ENCODE data around the gene FKBP14. TPM values are rescaled to one million over a fixed set of nuclear protein-coding genes. Genes with fewer than 3 reads are reported as not detected.

The FKBP14 gene
- total and polyA plus RNA-seq, 7 donors = 0.97 to 5.0 (median 4.1) TPM

DNA sequence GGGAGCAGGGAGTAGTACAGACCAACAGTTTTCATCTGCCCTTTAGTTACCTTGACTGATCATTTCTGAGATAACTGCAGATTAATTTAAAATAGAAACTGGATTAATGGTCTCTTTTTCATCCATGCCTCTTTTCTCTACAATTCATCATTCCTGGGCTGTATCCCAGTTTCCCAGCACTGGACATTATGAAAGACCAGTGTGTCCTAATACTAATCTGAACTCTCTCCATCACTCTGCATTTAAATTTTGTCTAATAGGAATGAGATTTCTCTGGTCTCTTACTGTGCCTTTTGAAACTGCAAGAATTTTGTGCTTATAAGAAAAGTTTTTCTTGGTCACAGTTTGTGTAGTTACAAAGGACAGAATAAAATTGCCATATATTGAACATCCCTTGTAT is 14.4 kb upstream of the FKBP14 start:
- no peaks in the 10 kb centered on the region for H3K27me3 ChIP-seq (ENCODE audit: insufficient read depth in 3 of 3, low read length in 2 of 3)
- intact Hi-C loops (cut with DNase I) = no loop called here
- no peak overlapping the region for H3K4me3 ChIP-seq
- H3K27ac ChIP-seq = no peak overlapping the region
- ATAC-seq = peak in 2 of 4 donors; percentile 37 to 43
- DNase-seq = no peak
- H3K9me3 ChIP-seq = no peaks in the 10 kb centered on the region
- TF ChIP-seq, protein P1, sequence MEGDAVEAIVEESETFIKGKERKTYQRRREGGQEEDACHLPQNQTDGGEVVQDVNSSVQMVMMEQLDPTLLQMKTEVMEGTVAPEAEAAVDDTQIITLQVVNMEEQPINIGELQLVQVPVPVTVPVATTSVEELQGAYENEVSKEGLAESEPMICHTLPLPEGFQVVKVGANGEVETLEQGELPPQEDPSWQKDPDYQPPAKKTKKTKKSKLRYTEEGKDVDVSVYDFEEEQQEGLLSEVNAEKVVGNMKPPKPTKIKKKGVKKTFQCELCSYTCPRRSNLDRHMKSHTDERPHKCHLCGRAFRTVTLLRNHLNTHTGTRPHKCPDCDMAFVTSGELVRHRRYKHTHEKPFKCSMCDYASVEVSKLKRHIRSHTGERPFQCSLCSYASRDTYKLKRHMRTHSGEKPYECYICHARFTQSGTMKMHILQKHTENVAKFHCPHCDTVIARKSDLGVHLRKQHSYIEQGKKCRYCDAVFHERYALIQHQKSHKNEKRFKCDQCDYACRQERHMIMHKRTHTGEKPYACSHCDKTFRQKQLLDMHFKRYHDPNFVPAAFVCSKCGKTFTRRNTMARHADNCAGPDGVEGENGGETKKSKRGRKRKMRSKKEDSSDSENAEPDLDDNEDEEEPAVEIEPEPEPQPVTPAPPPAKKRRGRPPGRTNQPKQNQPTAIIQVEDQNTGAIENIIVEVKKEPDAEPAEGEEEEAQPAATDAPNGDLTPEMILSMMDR (IDR thresholded peaks at IDR 0.05) = no peak
- H3K36me3 ChIP-seq (ENCODE audit: insufficient read depth in 1 of 2, low read depth in 1 of 2) = peaks cover 0 to 9% of the 10 kb centered on the region in 2 donors
- H3K4me1 ChIP-seq = peaks cover 3% of the 10 kb centered on the region

DNA sequence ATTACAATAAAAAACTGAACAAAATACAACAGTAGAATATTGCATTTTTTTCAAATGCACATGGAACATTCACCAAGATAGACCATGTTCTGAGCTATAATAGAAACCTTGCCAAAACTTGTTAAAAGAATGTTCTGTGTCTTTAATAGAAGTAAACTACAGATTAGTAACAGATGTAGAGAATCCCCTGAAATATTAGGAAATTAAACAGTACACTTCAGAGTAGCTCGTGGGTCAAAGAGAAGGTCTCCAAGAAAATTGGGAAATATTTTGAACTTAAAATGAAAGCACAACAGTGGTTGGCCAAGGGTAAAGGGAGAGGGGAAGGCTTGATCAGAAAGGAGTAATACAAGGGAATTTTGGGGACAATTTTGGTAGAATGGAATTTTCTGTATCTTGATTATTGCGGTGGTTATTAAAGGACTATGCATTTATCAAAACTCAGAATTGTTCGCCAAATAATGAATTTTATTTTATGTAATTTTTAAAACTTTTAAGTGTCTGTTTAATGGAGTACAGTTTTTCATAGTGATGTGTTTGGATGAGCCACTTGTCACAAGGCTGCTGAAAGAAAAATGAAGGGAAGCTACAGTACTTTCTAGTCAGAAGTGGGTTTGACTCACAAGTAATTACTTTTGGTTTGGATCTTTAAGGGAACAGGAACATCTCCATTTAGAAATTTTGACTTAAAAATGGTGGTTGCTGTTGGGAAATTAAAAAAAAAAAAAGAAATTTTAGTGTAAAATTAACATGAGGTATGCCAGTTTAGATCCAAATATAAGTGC is 11.9 kb upstream of the FKBP14 start:
- no peak overlapping the region for H3K27ac ChIP-seq

GRCh38 chr7:30036220-30036619 is 9.7 kb upstream of the FKBP14 start:
- TF ChIP-seq, protein P1 (IDR thresholded peaks at IDR 0.05) = no peak
- DNase-seq (no peak), ATAC-seq (no peak)
- peaks cover 15% of the 10 kb centered on the region for H3K4me1 ChIP-seq
- WGBS, 3 donors = 87 to 92% (median 89%) methylated on average over 2 of the region's 2 CpGs
- H3K36me3 ChIP-seq (ENCODE audit: insufficient read depth in 1 of 2, low read depth in 1 of 2) = no peaks in the 10 kb centered on the region
- no peak overlapping the region for H3K27ac ChIP-seq
- no peaks in the 10 kb centered on the region for H3K27me3 ChIP-seq (ENCODE audit: insufficient read depth in 3 of 3, low read length in 2 of 3)
- no peak overlapping the region for H3K4me3 ChIP-seq
- intact Hi-C loops (cut with DNase I) = no loop called here
- no peaks in the 10 kb centered on the region for H3K9me3 ChIP-seq

More for the DNA sequence above, 11.9 kb upstream of the FKBP14 start:
- TF ChIP-seq, protein P1 (IDR thresholded peaks at IDR 0.05) = no peak
- WGBS, 3 donors = 81 to 83% (median 82%) methylated on average over 3 of the region's 3 CpGs
- peaks cover 3% of the 10 kb centered on the region for H3K4me1 ChIP-seq
- intact Hi-C loops (cut with DNase I) = no loop called here
- ATAC-seq (peak in 3 of 4 donors; percentile 37 to 58 (median 56)), DNase-seq (no peak)
- H3K9me3 ChIP-seq = no peaks in the 10 kb centered on the region
- no peaks in the 10 kb centered on the region for H3K27me3 ChIP-seq (ENCODE audit: insufficient read depth in 3 of 3, low read length in 2 of 3)
- no peaks in the 10 kb centered on the region for H3K36me3 ChIP-seq (ENCODE audit: insufficient read depth in 1 of 2, low read depth in 1 of 2)
- no peak overlapping the region for H3K4me3 ChIP-seq

DNA sequence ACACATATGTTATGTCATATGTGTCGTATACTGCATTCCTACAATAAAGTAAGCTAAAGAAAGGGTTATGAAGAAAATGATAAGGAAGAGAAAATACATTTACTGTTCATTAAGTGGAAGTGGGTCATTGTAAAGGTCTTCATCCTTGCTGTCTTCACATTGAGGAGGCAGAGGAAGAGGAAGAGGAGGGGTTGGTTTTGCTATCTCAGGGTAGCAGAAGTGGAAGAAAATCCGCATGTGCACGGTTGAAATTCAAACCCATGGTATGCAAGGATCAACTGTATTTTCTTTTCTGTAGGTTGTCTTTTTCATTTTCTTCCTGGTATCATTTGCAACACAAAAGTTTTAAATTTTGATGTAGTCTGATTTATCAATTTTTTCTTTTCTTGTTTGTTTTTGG is 8.0 kb upstream of the FKBP14 start:
- Histone ChIP-seq H3K4me3 (no peak overlapping the region), H3K4me1 (peaks cover 25% of the 10 kb centered on the region), H3K9me3 (no peaks in the 10 kb centered on the region), H3K27me3 (ENCODE audit: insufficient read depth in 3 of 3, low read length in 2 of 3) (no peaks in the 10 kb centered on the region), H3K36me3 (ENCODE audit: insufficient read depth in 1 of 2, low read depth in 1 of 2) (no peaks in the 10 kb centered on the region), H3K27ac (no peak overlapping the region)
- DNase-seq = no peak
- TF ChIP-seq, protein P1 (IDR thresholded peaks at IDR 0.05) = no peak
- no peak for ATAC-seq
- intact Hi-C loops (cut with DNase I) = no loop called here
- WGBS, 3 donors = 84 to 89% (median 84%) methylated on average over 3 of the region's 3 CpGs

Measured in psoas muscle (tissue), 8 donors.